ENCODE measurements around the gene NDUFS7.

The NDUFS7 gene

DNA sequence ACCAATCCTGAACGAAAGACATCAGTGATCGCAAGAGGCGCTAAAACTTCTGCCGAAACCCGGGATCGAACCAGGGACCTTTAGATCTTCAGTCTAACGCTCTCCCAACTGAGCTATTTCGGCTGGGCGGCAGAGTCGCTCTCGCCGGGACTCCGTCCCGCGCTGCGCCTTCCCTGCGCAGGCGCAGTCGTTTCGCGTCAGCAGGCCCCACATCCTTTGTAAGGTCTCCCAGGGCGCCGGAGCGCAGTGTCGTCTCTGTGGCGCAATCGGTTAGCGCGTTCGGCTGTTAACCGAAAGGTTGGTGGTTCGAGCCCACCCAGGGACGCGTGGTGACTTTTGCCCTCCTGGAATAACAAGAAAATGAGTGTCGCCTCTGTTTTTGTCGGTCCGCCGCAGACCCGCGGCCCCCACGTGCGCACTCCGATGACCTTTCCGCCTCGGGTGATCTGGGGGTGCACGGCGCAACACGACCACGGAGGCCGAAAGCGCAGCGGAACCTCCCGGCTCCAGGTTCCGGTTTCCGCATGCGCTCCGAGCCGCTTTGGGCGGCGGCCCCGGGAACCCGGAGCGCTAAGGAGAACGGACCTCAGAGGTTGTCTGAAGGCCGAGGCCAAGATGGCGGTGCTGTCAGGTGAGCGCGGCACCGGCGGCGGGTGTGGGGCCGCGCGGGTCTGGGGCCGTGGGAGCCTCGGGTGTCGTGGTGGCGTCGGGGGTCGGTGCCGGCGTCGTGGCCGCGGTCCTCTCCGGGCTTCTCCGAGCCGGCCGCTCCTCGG lies at the start of gene NDUFS7:
Gene NDUFS7 (plus strand): TSS at position 596 of the 773 bp plus-strand sequence. CDS start 20 bp downstream, at position 616.
- DNase-seq (ENCODE audit: low read depth): peak; percentile 93

GRCh38 chr19:1336079-1336684 lies 47.5 kb upstream of the NDUFS7 start:
- no peak for DNase-seq (ENCODE audit: low read depth)

GRCh38 chr19:1340681-1341469 lies 42.8 kb upstream of the NDUFS7 start:
- DNase-seq (ENCODE audit: low read depth): no peak

DNA sequence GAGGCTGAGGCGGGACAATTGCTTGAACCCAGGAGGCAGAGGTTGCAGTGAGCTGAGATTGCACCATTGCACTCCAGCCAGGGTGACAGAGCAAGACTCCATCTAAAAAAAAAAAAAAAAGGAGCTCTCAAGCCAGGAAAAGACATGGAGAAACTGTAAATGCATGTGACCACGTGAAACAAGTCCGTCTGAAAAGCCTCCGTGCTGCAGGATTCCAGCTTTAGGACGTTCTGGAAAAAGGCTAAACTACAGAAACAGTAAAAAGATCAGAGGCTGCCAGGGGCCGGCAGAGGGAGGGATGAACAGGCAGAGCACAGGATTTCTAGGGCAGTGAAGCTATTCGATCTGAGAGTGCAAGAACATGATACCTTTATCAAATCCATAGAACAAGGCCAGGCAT lies 40.7 kb upstream of the NDUFS7 start:
- DNase-seq (ENCODE audit: low read depth): no peak

- no peak for DNase-seq (ENCODE audit: low read depth)
Observed at GRCh38 chr19:1349211-1349610, 34.5 kb upstream of the NDUFS7 start.

GRCh38 chr19:1350867-1351266 lies 32.8 kb upstream of the NDUFS7 start:
- no peak for DNase-seq (ENCODE audit: low read depth)

GRCh38 chr19:1351381-1351851 lies 32.3 kb upstream of the NDUFS7 start:
- no peak for DNase-seq (ENCODE audit: low read depth)

GRCh38 chr19:1353144-1353543 lies 30.6 kb upstream of the NDUFS7 start:
- DNase-seq (ENCODE audit: low read depth): no peak

- no peak for DNase-seq (ENCODE audit: low read depth)
Observed at GRCh38 chr19:1354970-1355567, 28.6 kb upstream of the NDUFS7 start.

DNA sequence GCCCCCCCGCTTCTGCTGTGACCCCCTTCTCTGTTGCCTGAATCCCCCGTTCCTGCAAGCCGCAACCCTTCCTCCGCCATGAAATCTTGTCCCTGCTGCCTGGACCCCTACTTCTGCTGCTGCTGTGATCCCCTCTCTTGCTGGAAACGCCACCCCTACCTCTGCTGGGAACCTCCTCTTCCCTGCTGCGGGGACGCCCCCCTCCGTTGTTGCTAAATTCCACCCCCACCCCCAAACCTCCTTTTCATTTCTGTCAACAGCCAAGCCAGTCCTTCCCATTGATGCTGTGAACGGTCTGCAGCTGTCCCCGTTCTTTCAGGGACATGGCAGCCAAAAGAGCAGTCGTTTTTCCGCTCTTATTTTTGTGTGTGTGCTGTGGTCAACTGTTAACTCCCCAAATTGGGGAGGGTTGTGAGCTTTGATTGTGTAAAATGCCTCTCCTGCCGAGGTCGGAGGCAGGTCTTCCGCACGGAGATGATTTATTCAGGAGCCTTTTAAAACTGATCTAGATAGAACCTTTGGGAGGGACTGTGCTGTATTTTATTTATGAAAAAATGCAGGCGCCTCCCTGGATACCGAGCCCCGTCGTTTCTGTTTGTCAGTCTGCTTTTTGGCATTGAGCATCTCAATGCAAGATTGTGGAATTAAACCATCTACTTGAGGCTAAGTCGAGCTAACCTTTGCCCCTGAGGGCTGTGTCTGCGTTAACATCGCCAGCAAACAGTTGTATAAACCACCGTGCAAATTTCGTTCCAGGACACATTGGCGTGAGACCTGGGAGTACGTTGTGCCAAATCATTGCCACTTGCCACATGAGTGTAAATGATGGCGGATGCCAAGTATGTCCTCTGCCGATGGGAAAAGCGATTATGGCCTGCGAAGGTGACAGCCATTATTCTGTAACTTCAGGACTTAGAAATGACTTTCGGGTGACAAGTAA lies 27.9 kb upstream of the NDUFS7 start:
- DNase-seq (ENCODE audit: low read depth): peak; percentile 24

- DNase-seq (ENCODE audit: low read depth): no peak
Observed at GRCh38 chr19:1356508-1356865, 27.2 kb upstream of the NDUFS7 start.

DNA sequence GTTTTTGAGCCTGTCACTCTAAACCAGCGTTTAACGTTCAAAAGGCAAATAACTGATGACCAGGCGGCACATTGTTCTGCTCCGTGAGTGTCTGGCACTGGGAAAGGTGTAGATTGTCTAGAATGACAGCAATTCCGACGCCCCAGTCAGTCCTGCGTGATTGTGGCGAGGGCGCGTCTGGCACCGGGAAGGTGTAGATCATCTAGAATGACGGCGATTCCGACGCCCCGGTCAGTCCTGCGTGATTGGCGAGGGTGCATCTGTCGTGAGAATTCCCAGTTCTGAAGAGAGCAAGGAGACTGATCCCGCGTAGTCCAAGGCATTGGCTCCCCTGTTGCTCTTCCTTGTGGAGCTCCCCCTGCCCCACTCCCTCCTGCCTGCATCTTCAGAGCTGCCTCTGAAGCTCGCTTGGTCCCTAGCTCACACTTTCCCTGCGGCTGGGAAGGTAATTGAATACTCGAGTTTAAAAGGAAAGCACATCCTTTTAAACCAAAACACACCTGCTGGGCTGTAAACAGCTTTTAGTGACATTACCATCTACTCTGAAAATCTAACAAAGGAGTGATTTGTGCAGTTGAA lies 26.1 kb upstream of the NDUFS7 start:
- DNase-seq (ENCODE audit: low read depth): no peak

- no peak for DNase-seq (ENCODE audit: low read depth)
Observed at GRCh38 chr19:1360126-1360817, 23.4 kb upstream of the NDUFS7 start.

- DNase-seq (ENCODE audit: low read depth): peak; percentile 79
Observed at GRCh38 chr19:1360818-1361461, 22.8 kb upstream of the NDUFS7 start.

- DNase-seq (ENCODE audit: low read depth): peak; percentile 84
Observed at GRCh38 chr19:1361601-1362386, 21.9 kb upstream of the NDUFS7 start.

GRCh38 chr19:1362387-1363257 lies 21.1 kb upstream of the NDUFS7 start:
- DNase-seq (ENCODE audit: low read depth): no peak

DNA sequence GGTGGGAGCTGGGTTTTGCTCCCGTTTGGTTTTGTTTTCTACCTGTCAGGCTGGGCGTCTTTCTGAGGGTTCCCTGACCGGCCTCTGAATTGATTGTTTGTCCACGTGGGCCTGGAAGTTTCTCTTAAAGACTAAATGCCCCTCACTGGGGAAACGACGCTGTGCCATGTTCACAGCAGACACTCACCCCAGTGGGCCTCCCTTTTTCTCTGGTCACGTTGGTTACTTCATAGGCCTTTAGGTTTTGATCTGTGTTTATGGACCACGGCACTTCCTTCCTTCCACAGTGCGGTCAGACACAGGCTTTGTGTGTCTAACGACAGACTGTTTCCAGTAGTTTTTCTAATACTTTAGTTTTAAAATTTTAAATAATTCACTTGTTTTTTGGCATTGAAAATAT lies 20.1 kb upstream of the NDUFS7 start:
- DNase-seq (ENCODE audit: low read depth): no peak

Data from ELR (cell line).